Esophagus muscularis mucosa (tissue), 4 donors: ENCODE data around the gene KDM6B.
A peak's percentile ranks its signal among the peaks of the same experiment; 100 is the strongest.

ENCODE experiments used
- EP300 ChIP-seq: sonication (generic); formaldehyde crosslinking; IDR thresholded peaks from one replicate; pipeline ENCODE4 v1.6.1; 2017; ENCODE audit warnings: antibody characterized with exemption
- POLR2AphosphoS5 ChIP-seq, 2 donors: sonication (generic); formaldehyde crosslinking; IDR thresholded peaks; one replicate each; pipeline ENCODE4 v1.6.1; 2017; ENCODE audit warnings: antibody characterized with exemption in 2 of 2
- TF ChIP-seq, protein P1 (sequence below), 3 experiments: fragments of 200-600 bp in 2 of 3; fragments of 450-650 bp in 1 of 3; sonication (generic) in 2 of 3; IDR thresholded peaks; one replicate each; pipeline ENCODE4 v1.5.1; 2017 to 2019; ENCODE audit warnings: antibody characterized with exemption in 3 of 3, mild to moderate bottlenecking in 2 of 3, moderate library complexity in 1 of 3

DNA sequence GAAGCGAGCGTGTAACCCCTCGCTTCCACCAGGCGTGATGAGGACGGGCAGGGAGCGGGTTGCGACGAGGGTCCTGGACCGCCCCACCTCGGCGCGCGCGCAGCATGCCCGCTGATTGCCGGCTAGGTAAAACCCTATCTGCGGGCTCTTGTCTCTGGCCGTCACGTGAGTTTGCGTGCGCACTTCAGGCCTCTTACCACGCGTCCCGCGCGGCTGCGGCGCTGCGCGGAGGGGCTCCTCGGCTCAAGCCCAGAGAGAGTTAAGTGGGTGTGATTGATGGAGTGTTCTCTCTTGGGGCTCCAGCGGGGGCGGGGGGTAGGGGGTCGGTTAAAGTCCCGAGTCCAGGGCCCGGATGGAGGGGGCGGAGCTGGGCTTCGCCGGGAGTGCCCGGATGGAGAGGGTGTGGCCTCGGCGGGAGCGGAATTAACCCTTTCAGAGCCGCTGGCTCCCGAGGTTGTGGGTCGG is 7.9 kb downstream of the KDM6B start:
- TF ChIP-seq, protein P1, sequence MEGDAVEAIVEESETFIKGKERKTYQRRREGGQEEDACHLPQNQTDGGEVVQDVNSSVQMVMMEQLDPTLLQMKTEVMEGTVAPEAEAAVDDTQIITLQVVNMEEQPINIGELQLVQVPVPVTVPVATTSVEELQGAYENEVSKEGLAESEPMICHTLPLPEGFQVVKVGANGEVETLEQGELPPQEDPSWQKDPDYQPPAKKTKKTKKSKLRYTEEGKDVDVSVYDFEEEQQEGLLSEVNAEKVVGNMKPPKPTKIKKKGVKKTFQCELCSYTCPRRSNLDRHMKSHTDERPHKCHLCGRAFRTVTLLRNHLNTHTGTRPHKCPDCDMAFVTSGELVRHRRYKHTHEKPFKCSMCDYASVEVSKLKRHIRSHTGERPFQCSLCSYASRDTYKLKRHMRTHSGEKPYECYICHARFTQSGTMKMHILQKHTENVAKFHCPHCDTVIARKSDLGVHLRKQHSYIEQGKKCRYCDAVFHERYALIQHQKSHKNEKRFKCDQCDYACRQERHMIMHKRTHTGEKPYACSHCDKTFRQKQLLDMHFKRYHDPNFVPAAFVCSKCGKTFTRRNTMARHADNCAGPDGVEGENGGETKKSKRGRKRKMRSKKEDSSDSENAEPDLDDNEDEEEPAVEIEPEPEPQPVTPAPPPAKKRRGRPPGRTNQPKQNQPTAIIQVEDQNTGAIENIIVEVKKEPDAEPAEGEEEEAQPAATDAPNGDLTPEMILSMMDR (IDR thresholded peaks at IDR 0.05), result peak in 1 of 3 experiments; percentile 2
- peak; percentile 58 to 71 for TF ChIP-seq POLR2AphosphoS5 (IDR thresholded peaks at IDR 0.05)
- TF ChIP-seq EP300, result no peak
